ENCODE measurements around the gene C5AR1.
"Not testable (repeated sequence)": the region's sequence is repeated elsewhere in the genome, so short reads cannot be mapped to it uniquely, and the experiment has no call there.

The C5AR1 gene

GRCh38 chr19:47273313-47274070 is 36.2 kb upstream of the C5AR1 start:
- Histone ChIP-seq H3K4me3 (ENCODE audit: low read length) (peak overlapping the region; percentile 95), H3K27ac (ENCODE audit: low read length) (peak overlapping the region; percentile 25), H3K4me1 (ENCODE audit: control insufficient read depth, low read depth, low read length) (peaks cover 6% of the 10 kb centered on the region), H3K36me3 (ENCODE audit: control insufficient read depth, low read depth, low read length) (peaks cover 10% of the 10 kb centered on the region), H3K9me3 (ENCODE audit: control insufficient read depth, low read depth, low read length) (no peaks in the 10 kb centered on the region), H3K9ac (ENCODE audit: low read length) (peak overlapping the region; percentile 84), H3K27me3 (ENCODE audit: control insufficient read depth, insufficient read depth, low read length) (peaks cover 16% of the 10 kb centered on the region)

GRCh38 chr19:47274071-47274890 is 35.4 kb upstream of the C5AR1 start, which contains the start of gene INAFM1:
TSS of gene INAFM1 (plus strand) at chr19:47274885. CDS start at chr19:47274920, 35 bp downstream.
- H3K27me3 ChIP-seq (ENCODE audit: control insufficient read depth, insufficient read depth, low read length), result peaks cover 16% of the 10 kb centered on the region
- peak within 1 kb of the TSS; percentile 84 for H3K9ac ChIP-seq (ENCODE audit: low read length)
- H3K36me3 ChIP-seq (ENCODE audit: control insufficient read depth, low read depth, low read length), result peaks cover 9% of the 10 kb centered on the region
- H3K27ac ChIP-seq (ENCODE audit: low read length), result peak within 1 kb of the TSS; percentile 25
- no peaks in the 10 kb centered on the region for H3K9me3 ChIP-seq (ENCODE audit: control insufficient read depth, low read depth, low read length)
- H3K4me3 ChIP-seq (ENCODE audit: low read length), result peak within 1 kb of the TSS; percentile 95
- peaks cover 6% of the 10 kb centered on the region for H3K4me1 ChIP-seq (ENCODE audit: control insufficient read depth, low read depth, low read length)

- Histone ChIP-seq H3K36me3 (ENCODE audit: control insufficient read depth, low read depth, low read length) (peaks cover 9% of the 10 kb centered on the region), H3K9ac (ENCODE audit: low read length) (no peak overlapping the region), H3K27me3 (ENCODE audit: control insufficient read depth, insufficient read depth, low read length) (peaks cover 16% of the 10 kb centered on the region), H3K4me1 (ENCODE audit: control insufficient read depth, low read depth, low read length) (peaks cover 6% of the 10 kb centered on the region), H3K27ac (ENCODE audit: low read length) (no peak overlapping the region), H3K4me3 (ENCODE audit: low read length) (peak overlapping the region; percentile 53), H3K9me3 (ENCODE audit: control insufficient read depth, low read depth, low read length) (no peaks in the 10 kb centered on the region)
Measured at GRCh38 chr19:47274891-47275761, 34.5 kb upstream of the C5AR1 start.

- Histone ChIP-seq H3K9me3 (ENCODE audit: control insufficient read depth, low read depth, low read length) (no peaks in the 10 kb centered on the region), H3K27me3 (ENCODE audit: control insufficient read depth, insufficient read depth, low read length) (peaks cover 16% of the 10 kb centered on the region), H3K4me3 (ENCODE audit: low read length) (no peak overlapping the region), H3K27ac (ENCODE audit: low read length) (no peak overlapping the region), H3K4me1 (ENCODE audit: control insufficient read depth, low read depth, low read length) (peaks cover 6% of the 10 kb centered on the region), H3K9ac (ENCODE audit: low read length) (no peak overlapping the region), H3K36me3 (ENCODE audit: control insufficient read depth, low read depth, low read length) (peaks cover 2% of the 10 kb centered on the region)
Measured at GRCh38 chr19:47275791-47276461, 33.7 kb upstream of the C5AR1 start.

- not testable (repeated sequence) for H3K9me3 ChIP-seq (ENCODE audit: control insufficient read depth, low read depth, low read length)
Measured at GRCh38 chr19:47276513-47276912, 33.1 kb upstream of the C5AR1 start.

GRCh38 chr19:47280183-47280797 is 29.4 kb upstream of the C5AR1 start:
- Histone ChIP-seq H3K27me3 (ENCODE audit: control insufficient read depth, insufficient read depth, low read length) (peaks cover 12% of the 10 kb centered on the region), H3K9ac (ENCODE audit: low read length) (no peak overlapping the region), H3K4me3 (ENCODE audit: low read length) (no peak overlapping the region), H3K9me3 (ENCODE audit: control insufficient read depth, low read depth, low read length) (no peaks in the 10 kb centered on the region), H3K36me3 (ENCODE audit: control insufficient read depth, low read depth, low read length) (no peaks in the 10 kb centered on the region), H3K4me1 (ENCODE audit: control insufficient read depth, low read depth, low read length) (peaks cover 6% of the 10 kb centered on the region), H3K27ac (ENCODE audit: low read length) (no peak overlapping the region)

More at GRCh38 chr19:47276513-47276912, 33.1 kb upstream of the C5AR1 start:
- peaks cover 16% of the 10 kb centered on the region for H3K27me3 ChIP-seq (ENCODE audit: control insufficient read depth, insufficient read depth, low read length)
- H3K4me1 ChIP-seq (ENCODE audit: control insufficient read depth, low read depth, low read length); H3K36me3 ChIP-seq (ENCODE audit: control insufficient read depth, low read depth, low read length); H3K27ac ChIP-seq (ENCODE audit: low read length); H3K9ac ChIP-seq (ENCODE audit: low read length); H3K4me3 ChIP-seq (ENCODE audit: low read length): not testable (repeated sequence)

- no peak overlapping the region for H3K4me3 ChIP-seq (ENCODE audit: low read length)
Measured at GRCh38 chr19:47283405-47284059, 26.1 kb upstream of the C5AR1 start.

GRCh38 chr19:47284324-47284899 is 25.2 kb upstream of the C5AR1 start:
- no peak overlapping the region for H3K27ac ChIP-seq (ENCODE audit: low read length)
- H3K4me3 ChIP-seq (ENCODE audit: low read length), result no peak overlapping the region
- H3K9ac ChIP-seq (ENCODE audit: low read length), result no peak overlapping the region
- H3K27me3 ChIP-seq (ENCODE audit: control insufficient read depth, insufficient read depth, low read length), result no peaks in the 10 kb centered on the region
- no peaks in the 10 kb centered on the region for H3K36me3 ChIP-seq (ENCODE audit: control insufficient read depth, low read depth, low read length)
- H3K4me1 ChIP-seq (ENCODE audit: control insufficient read depth, low read depth, low read length), result peaks cover 4% of the 10 kb centered on the region
- H3K9me3 ChIP-seq (ENCODE audit: control insufficient read depth, low read depth, low read length), result no peaks in the 10 kb centered on the region

More at GRCh38 chr19:47283405-47284059, 26.1 kb upstream of the C5AR1 start:
- H3K36me3 ChIP-seq (ENCODE audit: control insufficient read depth, low read depth, low read length), result no peaks in the 10 kb centered on the region
- no peak overlapping the region for H3K27ac ChIP-seq (ENCODE audit: low read length)
- no peak overlapping the region for H3K9ac ChIP-seq (ENCODE audit: low read length)
- no peaks in the 10 kb centered on the region for H3K9me3 ChIP-seq (ENCODE audit: control insufficient read depth, low read depth, low read length)
- H3K4me1 ChIP-seq (ENCODE audit: control insufficient read depth, low read depth, low read length), result no peaks in the 10 kb centered on the region
- no peaks in the 10 kb centered on the region for H3K27me3 ChIP-seq (ENCODE audit: control insufficient read depth, insufficient read depth, low read length)

- H3K9me3 ChIP-seq (ENCODE audit: control insufficient read depth, low read depth, low read length), result no peaks in the 10 kb centered on the region
- no peaks in the 10 kb centered on the region for H3K36me3 ChIP-seq (ENCODE audit: control insufficient read depth, low read depth, low read length)
- no peak overlapping the region for H3K9ac ChIP-seq (ENCODE audit: low read length)
- H3K27ac ChIP-seq (ENCODE audit: low read length), result no peak overlapping the region
- H3K4me3 ChIP-seq (ENCODE audit: low read length), result no peak overlapping the region
- H3K27me3 ChIP-seq (ENCODE audit: control insufficient read depth, insufficient read depth, low read length), result no peaks in the 10 kb centered on the region
- no peaks in the 10 kb centered on the region for H3K4me1 ChIP-seq (ENCODE audit: control insufficient read depth, low read depth, low read length)
Measured at GRCh38 chr19:47296036-47296435, 13.6 kb upstream of the C5AR1 start.

- H3K4me3 ChIP-seq (ENCODE audit: low read length); H3K9ac ChIP-seq (ENCODE audit: low read length); H3K27me3 ChIP-seq (ENCODE audit: control insufficient read depth, insufficient read depth, low read length); H3K27ac ChIP-seq (ENCODE audit: low read length); H3K4me1 ChIP-seq (ENCODE audit: control insufficient read depth, low read depth, low read length); H3K9me3 ChIP-seq (ENCODE audit: control insufficient read depth, low read depth, low read length); H3K36me3 ChIP-seq (ENCODE audit: control insufficient read depth, low read depth, low read length): not testable (repeated sequence)
Measured at GRCh38 chr19:47300867-47301266, 8.8 kb upstream of the C5AR1 start.
